OCI-LY7 (cell line): ENCODE measurements around the gene NXPH2.

Source experiments
- EZH2phosphoT487 ChIP-seq: fragments of 200-600 bp; sonication (generic); IDR thresholded peaks from 2 replicates; pipeline ENCODE4 v1.6.1; 2018; ENCODE audit warnings: low read depth, borderline replicate concordance, mild to moderate bottlenecking, mixed run types, antibody characterized with exemption, low read length, moderate library complexity, mixed read lengths
- TF ChIP-seq, protein P1 (sequence below): fragments of 200-600 bp; sonication (generic); conservative IDR thresholded peaks from 2 replicates; pipeline ENCODE4 v1.5.1; 2014; ENCODE audit warnings: mild to moderate bottlenecking, antibody characterized with exemption, low read length, moderate library complexity, mixed read lengths

- TF ChIP-seq, protein P1, sequence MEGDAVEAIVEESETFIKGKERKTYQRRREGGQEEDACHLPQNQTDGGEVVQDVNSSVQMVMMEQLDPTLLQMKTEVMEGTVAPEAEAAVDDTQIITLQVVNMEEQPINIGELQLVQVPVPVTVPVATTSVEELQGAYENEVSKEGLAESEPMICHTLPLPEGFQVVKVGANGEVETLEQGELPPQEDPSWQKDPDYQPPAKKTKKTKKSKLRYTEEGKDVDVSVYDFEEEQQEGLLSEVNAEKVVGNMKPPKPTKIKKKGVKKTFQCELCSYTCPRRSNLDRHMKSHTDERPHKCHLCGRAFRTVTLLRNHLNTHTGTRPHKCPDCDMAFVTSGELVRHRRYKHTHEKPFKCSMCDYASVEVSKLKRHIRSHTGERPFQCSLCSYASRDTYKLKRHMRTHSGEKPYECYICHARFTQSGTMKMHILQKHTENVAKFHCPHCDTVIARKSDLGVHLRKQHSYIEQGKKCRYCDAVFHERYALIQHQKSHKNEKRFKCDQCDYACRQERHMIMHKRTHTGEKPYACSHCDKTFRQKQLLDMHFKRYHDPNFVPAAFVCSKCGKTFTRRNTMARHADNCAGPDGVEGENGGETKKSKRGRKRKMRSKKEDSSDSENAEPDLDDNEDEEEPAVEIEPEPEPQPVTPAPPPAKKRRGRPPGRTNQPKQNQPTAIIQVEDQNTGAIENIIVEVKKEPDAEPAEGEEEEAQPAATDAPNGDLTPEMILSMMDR = no peak
- no peak for TF ChIP-seq EZH2phosphoT487
Observed at GRCh38 chr2:138652378-138652777, 127.8 kb downstream of the NXPH2 start.
